ENCODE data around the gene FAM53B. TPM values are rescaled to one million over a fixed set of nuclear protein-coding genes. Genes with fewer than 3 reads are reported as not detected.

FAM53B gene
- total RNA-seq, 1 donor from 2014 or later, result 39.8 TPM

- H3K9me3 Mint-ChIP-seq (ENCODE audit: low read depth), result no peaks in the 10 kb centered on the region
- peak overlapping the region; percentile 10 for H3K27ac Mint-ChIP-seq
- peaks cover 2% of the 10 kb centered on the region for H3K4me1 Mint-ChIP-seq (ENCODE audit: low read depth)
- TF ChIP-seq, protein P1, sequence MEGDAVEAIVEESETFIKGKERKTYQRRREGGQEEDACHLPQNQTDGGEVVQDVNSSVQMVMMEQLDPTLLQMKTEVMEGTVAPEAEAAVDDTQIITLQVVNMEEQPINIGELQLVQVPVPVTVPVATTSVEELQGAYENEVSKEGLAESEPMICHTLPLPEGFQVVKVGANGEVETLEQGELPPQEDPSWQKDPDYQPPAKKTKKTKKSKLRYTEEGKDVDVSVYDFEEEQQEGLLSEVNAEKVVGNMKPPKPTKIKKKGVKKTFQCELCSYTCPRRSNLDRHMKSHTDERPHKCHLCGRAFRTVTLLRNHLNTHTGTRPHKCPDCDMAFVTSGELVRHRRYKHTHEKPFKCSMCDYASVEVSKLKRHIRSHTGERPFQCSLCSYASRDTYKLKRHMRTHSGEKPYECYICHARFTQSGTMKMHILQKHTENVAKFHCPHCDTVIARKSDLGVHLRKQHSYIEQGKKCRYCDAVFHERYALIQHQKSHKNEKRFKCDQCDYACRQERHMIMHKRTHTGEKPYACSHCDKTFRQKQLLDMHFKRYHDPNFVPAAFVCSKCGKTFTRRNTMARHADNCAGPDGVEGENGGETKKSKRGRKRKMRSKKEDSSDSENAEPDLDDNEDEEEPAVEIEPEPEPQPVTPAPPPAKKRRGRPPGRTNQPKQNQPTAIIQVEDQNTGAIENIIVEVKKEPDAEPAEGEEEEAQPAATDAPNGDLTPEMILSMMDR (IDR thresholded peaks at IDR 0.05; ENCODE audit: unreplicated experiment), result no peak
- no peak for DNase-seq (ENCODE audit: low spot score, unreplicated experiment)
- no peaks in the 10 kb centered on the region for H3K27me3 Mint-ChIP-seq
- H3K36me3 Mint-ChIP-seq (ENCODE audit: insufficient read depth), result no peaks in the 10 kb centered on the region
- no peak overlapping the region for H3K4me3 Mint-ChIP-seq (ENCODE audit: low read depth)
Measured at GRCh38 chr10:124603376-124604213, 140.6 kb downstream of the FAM53B start.

GRCh38 chr10:124602646-124603365 lies 141.4 kb downstream of the FAM53B start:
- H3K4me3 Mint-ChIP-seq (ENCODE audit: low read depth), result no peak overlapping the region
- no peaks in the 10 kb centered on the region for H3K27me3 Mint-ChIP-seq
- H3K4me1 Mint-ChIP-seq (ENCODE audit: low read depth), result peaks cover 2% of the 10 kb centered on the region
- H3K9me3 Mint-ChIP-seq (ENCODE audit: low read depth), result no peaks in the 10 kb centered on the region
- H3K36me3 Mint-ChIP-seq (ENCODE audit: insufficient read depth), result no peaks in the 10 kb centered on the region
- H3K27ac Mint-ChIP-seq, result peak overlapping the region; percentile 10
- DNase-seq (ENCODE audit: low spot score, unreplicated experiment), result no peak
- TF ChIP-seq, protein P1 (IDR thresholded peaks at IDR 0.05; ENCODE audit: unreplicated experiment), result no peak

DNA sequence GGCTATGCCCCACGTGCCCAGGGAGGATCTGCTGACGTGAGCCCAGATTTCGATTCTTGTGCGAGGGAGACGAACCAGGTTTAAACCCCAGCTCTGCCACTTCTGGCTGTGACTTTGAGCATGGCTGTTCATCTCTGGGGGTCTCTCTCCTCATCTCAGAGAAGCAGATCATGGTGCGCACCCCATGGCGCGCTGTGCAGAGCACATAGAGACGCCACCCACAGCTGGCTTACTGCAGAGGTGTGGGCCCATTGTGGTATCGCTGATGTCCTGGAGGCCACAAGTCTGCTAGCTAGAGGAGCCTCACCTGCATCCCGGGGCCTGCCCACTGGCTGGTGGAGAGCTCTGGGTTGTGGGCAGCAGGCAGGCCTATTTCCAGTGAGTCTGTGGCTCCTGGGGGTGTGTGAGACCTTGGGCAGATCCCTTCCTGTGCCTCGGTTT lies 142.0 kb downstream of the FAM53B start:
- H3K4me3 Mint-ChIP-seq (ENCODE audit: low read depth), result no peak overlapping the region
- no peaks in the 10 kb centered on the region for H3K27me3 Mint-ChIP-seq
- TF ChIP-seq, protein P1 (IDR thresholded peaks at IDR 0.05; ENCODE audit: unreplicated experiment), result no peak
- H3K27ac Mint-ChIP-seq, result no peak overlapping the region
- H3K36me3 Mint-ChIP-seq (ENCODE audit: insufficient read depth), result no peaks in the 10 kb centered on the region
- H3K9me3 Mint-ChIP-seq (ENCODE audit: low read depth), result no peaks in the 10 kb centered on the region
- H3K4me1 Mint-ChIP-seq (ENCODE audit: low read depth), result peaks cover 3% of the 10 kb centered on the region
- no peak for DNase-seq (ENCODE audit: low spot score, unreplicated experiment)

- no peak for DNase-seq (ENCODE audit: low spot score, unreplicated experiment)
- Mint-ChIP-seq H3K9me3 (ENCODE audit: low read depth) (no peaks in the 10 kb centered on the region), H3K27me3 (no peaks in the 10 kb centered on the region), H3K4me3 (ENCODE audit: low read depth) (no peak overlapping the region), H3K4me1 (ENCODE audit: low read depth) (peaks cover 5% of the 10 kb centered on the region), H3K27ac (no peak overlapping the region), H3K36me3 (ENCODE audit: insufficient read depth) (no peaks in the 10 kb centered on the region)
- TF ChIP-seq, protein P1 (IDR thresholded peaks at IDR 0.05; ENCODE audit: unreplicated experiment), result no peak
Measured at GRCh38 chr10:124601431-124602120, 142.6 kb downstream of the FAM53B start.

- Mint-ChIP-seq H3K4me3 (ENCODE audit: low read depth) (no peak overlapping the region), H3K9me3 (ENCODE audit: low read depth) (no peaks in the 10 kb centered on the region), H3K27me3 (no peaks in the 10 kb centered on the region), H3K36me3 (ENCODE audit: insufficient read depth) (no peaks in the 10 kb centered on the region), H3K27ac (no peak overlapping the region), H3K4me1 (ENCODE audit: low read depth) (peaks cover 5% of the 10 kb centered on the region)
- no peak for DNase-seq (ENCODE audit: low spot score, unreplicated experiment)
- TF ChIP-seq, protein P1 (IDR thresholded peaks at IDR 0.05; ENCODE audit: unreplicated experiment), result no peak
Measured at GRCh38 chr10:124601016-124601415, 143.2 kb downstream of the FAM53B start.

All from progenitor cell of endocrine pancreas (in vitro differentiated cells).